Measurements from ENCODE around the gene CDC42EP3. TPM values are rescaled to one million over a fixed set of nuclear protein-coding genes. Genes with fewer than 3 reads are reported as not detected.
A peak's percentile ranks its signal among the peaks of the same experiment; 100 is the strongest.

The CDC42EP3 gene
- total and polyA plus RNA-seq, 2 experiments from 2014 or later, result 31.4 TPM

- no peak for TF ChIP-seq EZH2 (IDR thresholded peaks at IDR 0.05; ENCODE audit: low read depth, unreplicated experiment)
- TF ChIP-seq JUNB (IDR thresholded peaks at IDR 0.05; ENCODE audit: unreplicated experiment), result no peak
- TF ChIP-seq ETS1 (IDR thresholded peaks at IDR 0.05), result no peak
- TF ChIP-seq, protein P1, sequence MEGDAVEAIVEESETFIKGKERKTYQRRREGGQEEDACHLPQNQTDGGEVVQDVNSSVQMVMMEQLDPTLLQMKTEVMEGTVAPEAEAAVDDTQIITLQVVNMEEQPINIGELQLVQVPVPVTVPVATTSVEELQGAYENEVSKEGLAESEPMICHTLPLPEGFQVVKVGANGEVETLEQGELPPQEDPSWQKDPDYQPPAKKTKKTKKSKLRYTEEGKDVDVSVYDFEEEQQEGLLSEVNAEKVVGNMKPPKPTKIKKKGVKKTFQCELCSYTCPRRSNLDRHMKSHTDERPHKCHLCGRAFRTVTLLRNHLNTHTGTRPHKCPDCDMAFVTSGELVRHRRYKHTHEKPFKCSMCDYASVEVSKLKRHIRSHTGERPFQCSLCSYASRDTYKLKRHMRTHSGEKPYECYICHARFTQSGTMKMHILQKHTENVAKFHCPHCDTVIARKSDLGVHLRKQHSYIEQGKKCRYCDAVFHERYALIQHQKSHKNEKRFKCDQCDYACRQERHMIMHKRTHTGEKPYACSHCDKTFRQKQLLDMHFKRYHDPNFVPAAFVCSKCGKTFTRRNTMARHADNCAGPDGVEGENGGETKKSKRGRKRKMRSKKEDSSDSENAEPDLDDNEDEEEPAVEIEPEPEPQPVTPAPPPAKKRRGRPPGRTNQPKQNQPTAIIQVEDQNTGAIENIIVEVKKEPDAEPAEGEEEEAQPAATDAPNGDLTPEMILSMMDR (conservative IDR thresholded peaks at IDR 0.05; ENCODE audit: low read depth in 2 of 2), result no peak
- no peak for TF ChIP-seq REST (IDR thresholded peaks at IDR 0.05; ENCODE audit: unreplicated experiment)
- no peak for TF ChIP-seq NANOG (IDR thresholded peaks at IDR 0.05; ENCODE audit: borderline replicate concordance)
- no peak for TF ChIP-seq EZH2phosphoT487 (IDR thresholded peaks at IDR 0.05; ENCODE audit: unreplicated experiment)
- no peak for TF ChIP-seq POLR2AphosphoS5 (IDR thresholded peaks at IDR 0.05; ENCODE audit: low read depth)
These were observed 40.4 kb upstream of the CDC42EP3 start (continued) for GRCh38 chr2:37711831-37712230.

DNA sequence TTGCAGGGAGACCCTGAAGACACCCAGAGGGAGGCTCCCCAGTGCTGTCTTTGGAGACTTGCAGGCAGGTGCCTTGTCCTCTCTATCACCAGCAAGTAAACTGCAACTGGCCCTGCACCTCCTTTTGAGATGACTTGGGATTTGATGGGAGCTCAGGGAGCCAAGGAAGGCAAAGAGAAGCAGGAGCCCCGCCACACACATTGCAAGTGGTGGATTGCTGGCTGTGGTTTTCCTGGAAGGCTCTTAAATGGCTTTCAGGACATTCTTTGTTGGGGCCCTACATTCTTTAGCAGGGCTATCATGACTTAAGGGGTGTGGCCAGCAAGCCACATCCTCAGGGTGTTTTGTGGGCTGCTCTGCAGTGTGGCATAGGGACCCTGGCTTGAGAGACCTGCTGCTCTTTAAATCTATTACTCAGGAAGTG, 39.9 kb upstream of the CDC42EP3 start:
- Histone ChIP-seq H3K27ac (ENCODE audit: low read depth) (no peak overlapping the region), H3K4me1 (ENCODE audit: insufficient read depth) (0 out of 2 replicates have a peak, but pooled peaks cover 4% of the 10 kb centered on the region), H3K4me3 (no peak overlapping the region), H3K79me2 (replicated peaks; ENCODE audit: insufficient read depth) (no peaks in the 10 kb centered on the region), H3K9me2 (ENCODE audit: insufficient read depth) (no peaks in the 10 kb centered on the region), H3K4me2 (no peak overlapping the region), H4K20me1 (replicated peaks; ENCODE audit: insufficient read depth) (no peaks in the 10 kb centered on the region), H2AFZ (peak overlapping the region; percentile 41; the same call in 1 of the 2 replicates), H3K27me3 (ENCODE audit: insufficient read depth) (no peaks in the 10 kb centered on the region), H3F3A (replicated peaks; ENCODE audit: low read depth) (no peaks in the 10 kb centered on the region), H3K36me3 (ENCODE audit: insufficient read depth) (no peaks in the 10 kb centered on the region)
- Mint-ChIP-seq H3K27ac (no peak overlapping the region), H3K4me3 (no peak overlapping the region), H3K27me3 (ENCODE audit: insufficient read depth, low read depth, poor library complexity) (no peaks in the 10 kb centered on the region), H3K9me3 (peaks cover 14% of the 10 kb centered on the region; the same call in 2 of the 3 replicates), H3K4me1 (peaks cover 9% of the 10 kb centered on the region), H3K36me3 (ENCODE audit: low read depth) (no peaks in the 10 kb centered on the region)
- ATAC-seq, result peak; percentile 87
- DNase-seq (ENCODE audit: low spot score), result peak; percentile 78
- TF ChIP-seq NANOG (IDR thresholded peaks at IDR 0.05; ENCODE audit: borderline replicate concordance), result no peak
- TF ChIP-seq, protein P2, sequence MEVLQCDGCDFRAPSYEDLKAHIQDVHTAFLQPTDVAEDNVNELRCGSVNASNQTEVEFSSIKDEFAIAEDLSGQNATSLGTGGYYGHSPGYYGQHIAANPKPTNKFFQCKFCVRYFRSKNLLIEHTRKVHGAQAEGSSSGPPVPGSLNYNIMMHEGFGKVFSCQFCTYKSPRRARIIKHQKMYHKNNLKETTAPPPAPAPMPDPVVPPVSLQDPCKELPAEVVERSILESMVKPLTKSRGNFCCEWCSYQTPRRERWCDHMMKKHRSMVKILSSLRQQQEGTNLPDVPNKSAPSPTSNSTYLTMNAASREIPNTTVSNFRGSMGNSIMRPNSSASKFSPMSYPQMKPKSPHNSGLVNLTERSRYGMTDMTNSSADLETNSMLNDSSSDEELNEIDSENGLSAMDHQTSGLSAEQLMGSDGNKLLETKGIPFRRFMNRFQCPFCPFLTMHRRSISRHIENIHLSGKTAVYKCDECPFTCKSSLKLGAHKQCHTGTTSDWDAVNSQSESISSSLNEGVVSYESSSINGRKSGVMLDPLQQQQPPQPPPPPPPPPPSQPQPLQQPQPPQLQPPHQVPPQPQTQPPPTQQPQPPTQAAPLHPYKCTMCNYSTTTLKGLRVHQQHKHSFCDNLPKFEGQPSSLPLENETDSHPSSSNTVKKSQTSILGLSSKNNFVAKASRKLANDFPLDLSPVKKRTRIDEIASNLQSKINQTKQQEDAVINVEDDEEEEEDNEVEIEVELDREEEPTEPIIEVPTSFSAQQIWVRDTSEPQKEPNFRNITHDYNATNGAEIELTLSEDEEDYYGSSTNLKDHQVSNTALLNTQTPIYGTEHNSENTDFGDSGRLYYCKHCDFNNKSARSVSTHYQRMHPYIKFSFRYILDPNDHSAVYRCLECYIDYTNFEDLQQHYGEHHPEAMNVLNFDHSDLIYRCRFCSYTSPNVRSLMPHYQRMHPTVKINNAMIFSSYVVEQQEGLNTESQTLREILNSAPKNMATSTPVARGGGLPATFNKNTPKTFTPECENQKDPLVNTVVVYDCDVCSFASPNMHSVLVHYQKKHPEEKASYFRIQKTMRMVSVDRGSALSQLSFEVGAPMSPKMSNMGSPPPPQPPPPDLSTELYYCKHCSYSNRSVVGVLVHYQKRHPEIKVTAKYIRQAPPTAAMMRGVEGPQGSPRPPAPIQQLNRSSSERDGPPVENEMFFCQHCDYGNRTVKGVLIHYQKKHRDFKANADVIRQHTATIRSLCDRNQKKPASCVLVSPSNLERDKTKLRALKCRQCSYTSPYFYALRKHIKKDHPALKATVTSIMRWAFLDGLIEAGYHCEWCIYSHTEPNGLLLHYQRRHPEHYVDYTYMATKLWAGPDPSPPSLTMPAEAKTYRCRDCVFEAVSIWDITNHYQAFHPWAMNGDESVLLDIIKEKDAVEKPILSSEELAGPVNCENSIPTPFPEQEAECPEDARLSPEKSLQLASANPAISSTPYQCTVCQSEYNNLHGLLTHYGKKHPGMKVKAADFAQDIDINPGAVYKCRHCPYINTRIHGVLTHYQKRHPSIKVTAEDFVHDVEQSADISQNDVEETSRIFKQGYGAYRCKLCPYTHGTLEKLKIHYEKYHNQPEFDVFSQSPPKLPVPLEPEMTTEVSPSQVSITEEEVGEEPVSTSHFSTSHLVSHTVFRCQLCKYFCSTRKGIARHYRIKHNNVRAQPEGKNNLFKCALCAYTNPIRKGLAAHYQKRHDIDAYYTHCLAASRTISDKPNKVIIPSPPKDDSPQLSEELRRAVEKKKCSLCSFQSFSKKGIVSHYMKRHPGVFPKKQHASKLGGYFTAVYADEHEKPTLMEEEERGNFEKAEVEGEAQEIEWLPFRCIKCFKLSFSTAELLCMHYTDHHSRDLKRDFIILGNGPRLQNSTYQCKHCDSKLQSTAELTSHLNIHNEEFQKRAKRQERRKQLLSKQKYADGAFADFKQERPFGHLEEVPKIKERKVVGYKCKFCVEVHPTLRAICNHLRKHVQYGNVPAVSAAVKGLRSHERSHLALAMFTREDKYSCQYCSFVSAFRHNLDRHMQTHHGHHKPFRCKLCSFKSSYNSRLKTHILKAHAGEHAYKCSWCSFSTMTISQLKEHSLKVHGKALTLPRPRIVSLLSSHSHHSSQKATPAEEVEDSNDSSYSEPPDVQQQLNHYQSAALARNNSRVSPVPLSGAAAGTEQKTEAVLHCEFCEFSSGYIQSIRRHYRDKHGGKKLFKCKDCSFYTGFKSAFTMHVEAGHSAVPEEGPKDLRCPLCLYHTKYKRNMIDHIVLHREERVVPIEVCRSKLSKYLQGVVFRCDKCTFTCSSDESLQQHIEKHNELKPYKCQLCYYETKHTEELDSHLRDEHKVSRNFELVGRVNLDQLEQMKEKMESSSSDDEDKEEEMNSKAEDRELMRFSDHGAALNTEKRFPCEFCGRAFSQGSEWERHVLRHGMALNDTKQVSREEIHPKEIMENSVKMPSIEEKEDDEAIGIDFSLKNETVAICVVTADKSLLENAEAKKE (CRISPR knock-in tag; IDR thresholded peaks at IDR 0.05), result 0 out of 2 replicates have a peak, but pooled peaks have one; percentile 38
